K562 (cell line): ENCODE results near the gene ARR3. TPM values are rescaled to one million over a fixed set of nuclear protein-coding genes. Genes with fewer than 3 reads are reported as not detected.
A peak's percentile ranks its signal among the peaks of the same experiment; 100 is the strongest.

Experiments used
- ATAC-seq: fragments of 200-7000 bp; cut with Tn5 transposase; 3 replicates; pipeline ENCODE4 v1.9.1; 2020; ENCODE audit warnings: moderate library complexity
- BruUV-seq: library from RNA; stranded (reverse); fragments of 400-500 nt; replicated peaks from 2 replicates; lab custom pipeline; 2021; lab: Mats Ljungman, UMichigan
- CTCF ChIA-PET: fragments of 300-600 bp; formaldehyde crosslinking; extraction: SDS; loops from one replicate; lab custom pipeline; 2021; ENCODE audit warnings: low intra/inter-chr PET ratio; lab: Yijun Ruan, JAX
- POLR2A ChIA-PET: fragments of 300-600, 350-650 bp; sonication (Branson Sonifier 250); formaldehyde crosslinking; extraction: SDS; loops from one replicate; lab custom pipeline; 2021; ENCODE audit warnings: antibody characterized with exemption, inconsistent platforms; lab: Yijun Ruan, JAX
- DNase-seq, 4 experiments: peaks; one replicate each; pipeline versions ENCODE4 v3.0.0 to v3.0.0-alpha.2; 2011 to 2018; ENCODE audit warnings: low spot score in 3 of 4, mixed read lengths in 3 of 4; ENCODE audit errors: extremely low read depth in 1 of 4
- FAIRE-seq: peaks from 2 replicates; lab custom pipeline; 2011; peaks lifted over from hg19 to GRCh38; lab: Jason Lieb, UNC
- H2AFZ ChIP-seq: 2 replicates; pipeline ENCODE4 v1.6.0; 2011; ENCODE audit warnings: low read depth, low read length, control low read depth, inconsistent platforms
- H3K27ac ChIP-seq: fragments of 200-600 bp; 3 replicates; pipeline ENCODE4 v1.8.0; 2011; ENCODE audit warnings: low read depth, mild to moderate bottlenecking, control low read depth, inconsistent platforms, low read length, moderate library complexity, mixed read lengths; ENCODE audit errors: extremely low read depth
- H3K27me3 ChIP-seq, 2 experiments: fragments of 300-600 bp in 1 of 2; 2 replicates in 1 of 2; 3 replicates in 1 of 2; pipeline versions ENCODE4 v1.6.0 to v1.8.0; 2011; ENCODE audit warnings: inconsistent platforms in 2 of 2, low read length in 2 of 2, mild to moderate bottlenecking in 1 of 2, mixed read lengths in 1 of 2, moderate library complexity in 1 of 2; ENCODE audit not compliant: control insufficient read depth in 2 of 2, insufficient read depth in 2 of 2
- H3K36me3 ChIP-seq: fragments of 300-600 bp; 3 replicates; pipeline ENCODE4 v1.8.0; 2011; ENCODE audit warnings: mild to moderate bottlenecking, low read length, inconsistent platforms; ENCODE audit not compliant: control insufficient read depth, insufficient read depth
- H3K4me1 ChIP-seq, 2 experiments: fragments of 200-600 bp in 1 of 2; replicated peaks in 1 of 2; 2 replicates in 1 of 2; 3 replicates in 1 of 2; pipeline versions ENCODE4 v1.5.1 to v1.8.0; 2011; ENCODE audit warnings: inconsistent platforms in 2 of 2, low read length in 2 of 2, mild to moderate bottlenecking in 1 of 2, mixed read lengths in 1 of 2, moderate library complexity in 1 of 2; ENCODE audit not compliant: control insufficient read depth in 2 of 2, insufficient read depth in 2 of 2
- H3K4me2 ChIP-seq: 2 replicates; pipeline ENCODE4 v1.6.1; 2011; ENCODE audit warnings: low read length, control low read depth, inconsistent platforms, mixed read lengths; ENCODE audit not compliant: insufficient read depth
- H3K4me3 ChIP-seq: fragments of 200-600 bp; sonication (generic), shearing (Covaris generic); 2 replicates; pipeline ENCODE4 v1.5.1; 2016; ENCODE audit warnings: control low read depth, inconsistent platforms
- H3K79me2 ChIP-seq: fragments of 200-600 bp; 3 replicates; pipeline ENCODE4 v1.8.0; 2011; ENCODE audit warnings: low read length, inconsistent platforms; ENCODE audit not compliant: control insufficient read depth, insufficient read depth
- H3K9ac ChIP-seq, 2 experiments: 2 replicates each; pipeline versions ENCODE4 v1.6.0 to v1.6.1; 2011; ENCODE audit warnings: low read depth in 2 of 2, low read length in 2 of 2, control low read depth in 1 of 2, inconsistent platforms in 1 of 2, mild to moderate bottlenecking in 1 of 2, mixed read lengths in 1 of 2; ENCODE audit not compliant: insufficient read depth in 1 of 2
- H3K9me1 ChIP-seq: one replicate; pipeline ENCODE4 v1.6.0; 2011; ENCODE audit warnings: inconsistent platforms, mild to moderate bottlenecking, low read length, moderate library complexity; ENCODE audit not compliant: control insufficient read depth, insufficient read depth
- H3K9me3 ChIP-seq: replicated peaks from 2 replicates; pipeline ENCODE4 v1.5.1; 2011; ENCODE audit warnings: low read depth, low read length, inconsistent platforms; ENCODE audit not compliant: control insufficient read depth, insufficient read depth
- H4K20me1 ChIP-seq: replicated peaks from 2 replicates; pipeline ENCODE4 v1.6.1; 2011; ENCODE audit warnings: low read length, inconsistent platforms, mixed read lengths; ENCODE audit not compliant: control insufficient read depth, insufficient read depth
- ATF3 ChIP-seq, 2 experiments: fragments of 450-650 bp in 1 of 2; sonication (generic) in 1 of 2; formaldehyde crosslinking in 1 of 2; IDR thresholded peaks in 1 of 2; conservative IDR thresholded peaks in 1 of 2; 2 replicates each; pipeline versions ENCODE4 v1.6.1 to v1.8.1; 2016 to 2023; ENCODE audit warnings: mild to moderate bottlenecking in 2 of 2, moderate library complexity in 2 of 2, inconsistent platforms in 1 of 2, missing genetic modification reagents in 1 of 2
- BCOR ChIP-seq: fragments of 450-650 bp; IDR thresholded peaks from 2 replicates; pipeline ENCODE4 v1.6.1; 2016
- CEBPG ChIP-seq, 3 experiments: fragments of 200-800 bp in 1 of 3; sonication (Bioruptor generic) in 1 of 3; sonication (generic) in 1 of 3; formaldehyde crosslinking in 1 of 3; IDR thresholded peaks in 2 of 3; conservative IDR thresholded peaks in 1 of 3; 2 replicates each; pipeline versions ENCODE4 v1.6.1 to v1.8.0; 2016 to 2022; ENCODE audit warnings: missing compliant biosample characterization in 2 of 3, missing genetic modification characterization in 2 of 3, mild to moderate bottlenecking in 1 of 3, missing genetic modification reagents in 1 of 3
- CHD2 ChIP-seq: IDR thresholded peaks from 2 replicates; pipeline ENCODE4 v1.6.1; 2011; ENCODE audit warnings: low read depth, low read length
- E2F1 ChIP-seq: sonication (generic); formaldehyde crosslinking; IDR thresholded peaks from 2 replicates; pipeline ENCODE4 v1.8.1; 2023; ENCODE audit warnings: mild to moderate bottlenecking, missing genetic modification reagents, moderate library complexity
- FOSL1 ChIP-seq: fragments of 200-800 bp; sonication (Bioruptor generic); conservative IDR thresholded peaks from 2 replicates; pipeline ENCODE4 v1.6.1; 2016; ENCODE audit warnings: missing genetic modification characterization, missing compliant biosample characterization
- GATAD2A ChIP-seq: fragments of 450-650 bp; IDR thresholded peaks from 2 replicates; pipeline ENCODE4 v1.6.1; 2017
- HDAC6 ChIP-seq: IDR thresholded peaks from 2 replicates; pipeline ENCODE4 v1.6.1; 2012; ENCODE audit warnings: low read depth, mild to moderate bottlenecking, control low read depth, inconsistent platforms, low read length, moderate library complexity
- HNRNPUL1 ChIP-seq: fragments of 200-400 bp; formaldehyde crosslinking; IDR thresholded peaks from 2 replicates; pipeline ENCODE4 v1.6.1; 2017; ENCODE audit warnings: low read length
- MCM2 ChIP-seq: fragments of 450-650 bp; IDR thresholded peaks from 2 replicates; pipeline ENCODE4 v1.6.1; 2017; ENCODE audit warnings: low read depth, mild to moderate bottlenecking
- MYNN ChIP-seq, 2 experiments: sonication (generic); formaldehyde crosslinking in 1 of 2; IDR thresholded peaks; 2 replicates each; pipeline versions ENCODE4 v1.5.0 to v1.6.1; 2016 to 2020; ENCODE audit warnings: antibody characterized with exemption in 1 of 2, missing genetic modification reagents in 1 of 2
- NBN ChIP-seq: fragments of 450-650 bp; IDR thresholded peaks from 2 replicates; pipeline ENCODE4 v1.6.1; 2016; ENCODE audit warnings: low read depth, mild to moderate bottlenecking
- NKRF ChIP-seq: fragments of 450-650 bp; IDR thresholded peaks from 2 replicates; pipeline ENCODE4 v1.6.1; 2016; ENCODE audit warnings: borderline replicate concordance
- POLR3G ChIP-seq: IDR thresholded peaks from 2 replicates; pipeline ENCODE4 v1.6.1; 2011; ENCODE audit not compliant: insufficient read length, insufficient replicate concordance; ENCODE audit errors: extremely low read depth
- RAD21 ChIP-seq, 2 experiments: fragments of 250-450 bp in 1 of 2; fragments of 450-650 bp in 1 of 2; sonication (Bioruptor Pico) in 1 of 2; formaldehyde crosslinking in 1 of 2; IDR thresholded peaks in 1 of 2; conservative IDR thresholded peaks in 1 of 2; 2 replicates each; pipeline versions ENCODE4 v1.4.0 to v1.8.0; 2020 to 2022; ENCODE audit warnings: mild to moderate bottlenecking in 2 of 2, moderate library complexity in 1 of 2
- SMC3 ChIP-seq: conservative IDR thresholded peaks from 2 replicates; pipeline ENCODE4 v1.6.1; 2011; ENCODE audit warnings: low read depth, low read length, improper control_type of control experiment; ENCODE audit not compliant: insufficient read depth
- TCF3 ChIP-seq: sonication (generic); formaldehyde crosslinking; IDR thresholded peaks from 2 replicates; pipeline ENCODE4 v1.4.0; 2020; ENCODE audit warnings: mild to moderate bottlenecking, missing genetic modification reagents
- ZNF23 ChIP-seq: fragments of 250-450 bp; sonication (Bioruptor Pico); IDR thresholded peaks from 2 replicates; pipeline ENCODE4 v1.4.0; 2020; ENCODE audit warnings: mild to moderate bottlenecking
- WGBS: fragments of 100-300 bp; shearing (Covaris generic); methylation state at CpG from one replicate; pipeline ENCODE4 v1.1.6; 2016; ENCODE audit warnings: low coverage, mixed read lengths; ENCODE audit not compliant: insufficient coverage; ENCODE audit errors: missing lambda C conversion rate; 5-methylcytosine and 5-hydroxymethylcytosine counted together
- in situ Hi-C: fragments of 300-500 bp; cut with MboI; formaldehyde crosslinking; loops from 4 replicates; pipeline ENCODE4 v1.15.0; 2018; ENCODE audit warnings: inconsistent platforms, mixed read lengths
- intact Hi-C: fragments of 100-400 bp; cut with micrococcal nuclease; formaldehyde crosslinking; loops from 2 replicates; pipeline ENCODE4 v1.14.2; 2022
- polyA plus RNA-seq, 8 experiments: library from polyadenylated mRNA; depleted of rRNA in 4 of 8; stranded (reverse) in 5 of 8; unstranded in 3 of 8; fragments of >200 nt; fragmentation: Nextera tagmentation in 2 of 8; fragmentation: Illumina TruSeq in 1 of 8; extraction: Ambion mirVana in 2 of 8; extraction: Trizol in 1 of 8; gene quantifications; 2 replicates each; pipeline versions ENCODE4 v1.2.1 to v1.2.3, GENCODE V29; 2011 to 2014; ENCODE audit warnings: inconsistent platforms in 1 of 8, missing spikeins in 1 of 8
- total RNA-seq, 7 experiments: library from RNA; depleted of rRNA in 6 of 7; stranded (reverse); fragments of >200 nt in 6 of 7; fragmentation: Illumina TruSeq in 2 of 7; extraction: Trizol in 2 of 7; gene quantifications; 2 replicates each; pipeline versions ENCODE4 v1.2.1 to v1.2.3, GENCODE V29; 2011 to 2021; ENCODE audit warnings: low replicate concordance in 1 of 7

The ARR3 gene
- total and polyA plus RNA-seq, 9 of the 15 experiments (the other 6 are each of a cell fraction or from before 2014, with no cell fraction given) = not detected

- intact Hi-C loops = no loop called here
- H3K79me2 ChIP-seq = no peaks in the 10 kb centered on the region
- no peaks in the 10 kb centered on the region for H3K36me3 ChIP-seq
- ATAC-seq (no peak), DNase-seq (no peak), FAIRE-seq (no peak)
- H3K4me1 ChIP-seq = no peaks in the 10 kb centered on the region; a peak in 1 of 5 replicates
- no peak overlapping the region for H3K4me3 ChIP-seq
- no peak overlapping the region for H3K27ac ChIP-seq
- no TSS peak for BruUV-seq
- H3K27me3 ChIP-seq = peaks cover 2 to 10% of the 10 kb centered on the region in 2 experiments; a peak in 4 of 5 replicates
- no peaks in the 10 kb centered on the region for H3K9me1 ChIP-seq
- no peaks in the 10 kb centered on the region; the same call in 1 of the 2 replicates for H4K20me1 ChIP-seq
- H3K4me2 ChIP-seq = no peak overlapping the region
- H3K9ac ChIP-seq = no peak overlapping the region
- CTCF ChIA-PET = no interaction called here
- H2AFZ ChIP-seq = no peak overlapping the region
- in situ Hi-C loops = no loop called here
- 9% methylated on average over 3 of the region's 3 CpGs for WGBS
- POLR2A ChIA-PET = interaction anchor here (1.2 kb wide), 1 partner anchor 14 kb away, joined by 3 read pairs; no protein-coding TSS in a partner anchor
- no peaks in the 10 kb centered on the region for H3K9me3 ChIP-seq
- no peak for TF ChIP-seq ZNF23
- TF ChIP-seq E2F1 (CRISPR knock-in tag) = no peak
- no peak for TF ChIP-seq CHD2
- no peak for TF ChIP-seq NKRF
- TF ChIP-seq MYNN (IDR thresholded peaks at IDR 0.05) = no peak
- TF ChIP-seq MYNN (CRISPR knock-in tag; IDR thresholded peaks at IDR 0.05) = no peak
- TF ChIP-seq POLR3G = no peak
- no peak for TF ChIP-seq MCM2
- no peak for TF ChIP-seq GATAD2A
- no peak for TF ChIP-seq HNRNPUL1
- TF ChIP-seq BCOR = no peak
- no peak for TF ChIP-seq SMC3
- no peak for TF ChIP-seq CEBPG (CRISPR knock-in tag; IDR thresholded peaks at IDR 0.05)
- peak in 1 of 2 experiments; percentile 69; a peak in 2 of 4 replicates for TF ChIP-seq CEBPG (tag; conservative IDR thresholded peaks at IDR 0.05 in 1 of 2, IDR thresholded peaks at IDR 0.05 in 1 of 2)
- peak; percentile 56 for TF ChIP-seq FOSL1 (tag)
- TF ChIP-seq NBN = no peak
- TF ChIP-seq RAD21 (CRISPR knock-in tag; conservative IDR thresholded peaks at IDR 0.05 in 1 of 2, IDR thresholded peaks at IDR 0.05 in 1 of 2) = no peak
- TF ChIP-seq HDAC6 = no peak
- TF ChIP-seq ATF3 (IDR thresholded peaks at IDR 0.05) = peak; percentile 70; the same call in 1 of the 2 replicates
- no peak for TF ChIP-seq ATF3 (CRISPR knock-in tag; conservative IDR thresholded peaks at IDR 0.05)
- TF ChIP-seq TCF3 (CRISPR knock-in tag) = no peak
Measured at GRCh38 chrX:70253377-70254062, 14.6 kb upstream of the ARR3 start.
